ENCODE results near the gene PLEKHG4B.
"Not testable (repeated sequence)": the region's sequence is repeated elsewhere in the genome, so short reads cannot be mapped to it uniquely, and the experiment has no call there.

The PLEKHG4B gene

GRCh38 chr5:204966-205670, 113.2 kb downstream of the PLEKHG4B start:
- DNase-seq: no peak

GRCh38 chr5:206406-206805, 114.4 kb downstream of the PLEKHG4B start:
- no peak for DNase-seq

GRCh38 chr5:206927-207536, 115.1 kb downstream of the PLEKHG4B start:
- no peak for DNase-seq

GRCh38 chr5:207599-207998, 115.6 kb downstream of the PLEKHG4B start:
- no peak for DNase-seq

GRCh38 chr5:208449-209114, 116.6 kb downstream of the PLEKHG4B start:
- no peak for DNase-seq

GRCh38 chr5:213803-214395, 121.9 kb downstream of the PLEKHG4B start:
- no peak for DNase-seq

GRCh38 chr5:215256-215655, 123.3 kb downstream of the PLEKHG4B start:
- not testable (repeated sequence) for DNase-seq

- not testable (repeated sequence) for DNase-seq
These were observed 124.1 kb downstream of the PLEKHG4B start for GRCh38 chr5:216076-216475.

- peak; percentile 43 for DNase-seq
These were observed 125.8 kb downstream of the PLEKHG4B start, which contains the start of the genes CCDC127 and SDHA for GRCh38 chr5:217494-218456. CCDC127 (minus strand) TSS chr5:218153; CDS start chr5:216849, 1,304 bp downstream. SDHA (plus strand) TSS chr5:218320; CDS start chr5:218356, 36 bp downstream.

GRCh38 chr5:218457-219291, 126.7 kb downstream of the PLEKHG4B start:
- no peak for DNase-seq

GRCh38 chr5:219460-219863, 127.5 kb downstream of the PLEKHG4B start:
- no peak for DNase-seq

GRCh38 chr5:219991-220390, 128.0 kb downstream of the PLEKHG4B start:
- no peak for DNase-seq

- DNase-seq: not testable (repeated sequence)
These were observed 131.2 kb downstream of the PLEKHG4B start for GRCh38 chr5:222951-223715.

- no peak for DNase-seq
These were observed 131.8 kb downstream of the PLEKHG4B start for GRCh38 chr5:223791-224190.

GRCh38 chr5:225334-225733, 133.4 kb downstream of the PLEKHG4B start:
- no peak for DNase-seq

GRCh38 chr5:227375-227774, 135.4 kb downstream of the PLEKHG4B start:
- DNase-seq: not testable (repeated sequence)

- no peak for DNase-seq
These were observed 136.9 kb downstream of the PLEKHG4B start for GRCh38 chr5:228886-229285.

GRCh38 chr5:230711-231110, 138.7 kb downstream of the PLEKHG4B start:
- no peak for DNase-seq

GRCh38 chr5:231661-232060, 139.7 kb downstream of the PLEKHG4B start:
- no peak for DNase-seq

GRCh38 chr5:233426-233825, 141.5 kb downstream of the PLEKHG4B start:
- not testable (repeated sequence) for DNase-seq

GRCh38 chr5:234450-234849, 142.5 kb downstream of the PLEKHG4B start:
- DNase-seq: no peak

Measured in NCI-H1436 treated with DMSO at 0.1 percent for 48 hours (cell line).